Measurements from ENCODE around the gene GORASP1. TPM values are rescaled to one million over a fixed set of nuclear protein-coding genes. Genes with fewer than 3 reads are reported as not detected.

Gene GORASP1
- total RNA-seq, 1 donor from 2014 or later = 45.6 TPM

DNA sequence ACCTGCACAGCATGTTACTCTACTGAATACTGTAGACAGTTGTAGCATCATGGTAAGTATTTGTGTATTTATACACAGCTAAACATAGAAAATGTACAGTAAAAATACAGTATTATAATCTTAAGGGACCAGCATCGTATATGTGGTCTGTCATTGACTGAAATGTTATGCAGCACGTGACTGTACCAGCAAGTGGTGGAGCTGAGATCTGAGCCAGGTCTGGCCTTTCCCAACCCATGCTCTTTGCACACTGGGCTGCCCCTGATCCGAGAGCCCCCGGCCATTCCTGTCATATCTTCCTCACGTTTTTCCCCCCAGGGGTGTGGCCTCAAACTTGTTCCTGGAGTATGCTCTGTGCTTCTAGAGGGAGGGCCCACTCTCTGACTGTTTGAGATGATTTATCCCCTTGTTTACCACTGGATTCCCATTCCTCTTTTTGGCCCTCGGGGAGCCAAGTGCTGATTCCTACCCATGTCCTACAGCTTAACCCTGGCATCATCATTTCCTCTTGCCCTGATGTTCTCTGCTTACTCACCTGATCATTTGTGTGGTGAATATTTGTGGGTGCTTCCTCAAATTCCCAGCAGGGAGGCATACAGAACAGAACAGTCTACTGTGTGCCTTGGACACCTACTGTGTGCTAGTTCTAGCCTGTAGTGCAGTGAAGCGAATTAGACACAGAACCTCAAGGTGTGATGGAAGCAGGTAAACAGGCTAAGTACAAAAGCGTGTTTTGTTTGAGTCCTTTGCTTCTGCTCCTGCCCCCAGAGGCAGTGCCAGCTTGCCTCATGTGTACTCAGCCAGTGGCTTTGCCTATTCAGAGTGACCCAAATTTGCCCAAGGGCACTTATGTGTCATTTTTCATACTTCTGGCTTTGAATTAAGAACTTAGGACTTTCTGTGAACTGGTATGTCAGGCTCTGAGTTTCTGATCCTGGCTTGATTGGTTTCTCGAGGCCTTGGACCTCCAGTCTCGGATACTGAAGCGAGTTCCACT is 25.0 kb upstream of the GORASP1 start:
- H3K9me3 ChIP-seq (ENCODE audit: insufficient read depth, low read depth, low read length) = no peaks in the 10 kb centered on the region
- H3K27me3 Mint-ChIP-seq (ENCODE audit: low read depth, unreplicated experiment) = peaks cover 17% of the 10 kb centered on the region
- H3K9ac ChIP-seq (ENCODE audit: low read length) = no peak overlapping the region
- no peak overlapping the region for H3K27ac Mint-ChIP-seq (ENCODE audit: unreplicated experiment)
- no peak overlapping the region for H3K27ac ChIP-seq (ENCODE audit: low read depth, low read length)
- no peak for DNase-seq (ENCODE audit: low read depth)
- peak; percentile 9 for FAIRE-seq
- H3K4me2 ChIP-seq (ENCODE audit: low read length) = no peak overlapping the region
- H3K27me3 ChIP-seq (ENCODE audit: insufficient read depth, low read length) = no peaks in the 10 kb centered on the region
- peaks cover 14% of the 10 kb centered on the region for H3K36me3 Mint-ChIP-seq (ENCODE audit: low read depth, unreplicated experiment)
- H3K4me3 ChIP-seq (ENCODE audit: insufficient read depth, low read depth, low read length) = no peak overlapping the region
- no peaks in the 10 kb centered on the region for H3K9me3 Mint-ChIP-seq (ENCODE audit: unreplicated experiment)
- H3K79me2 ChIP-seq (ENCODE audit: insufficient read depth, low read length) = no peaks in the 10 kb centered on the region
- no peak overlapping the region for H3K4me3 Mint-ChIP-seq (ENCODE audit: unreplicated experiment)
- peaks cover 2% of the 10 kb centered on the region for H3K36me3 ChIP-seq (ENCODE audit: insufficient read depth, low read length)
- H4K20me1 ChIP-seq (ENCODE audit: insufficient read depth, low read length) = peaks cover 3% of the 10 kb centered on the region
- TF ChIP-seq, protein P1, sequence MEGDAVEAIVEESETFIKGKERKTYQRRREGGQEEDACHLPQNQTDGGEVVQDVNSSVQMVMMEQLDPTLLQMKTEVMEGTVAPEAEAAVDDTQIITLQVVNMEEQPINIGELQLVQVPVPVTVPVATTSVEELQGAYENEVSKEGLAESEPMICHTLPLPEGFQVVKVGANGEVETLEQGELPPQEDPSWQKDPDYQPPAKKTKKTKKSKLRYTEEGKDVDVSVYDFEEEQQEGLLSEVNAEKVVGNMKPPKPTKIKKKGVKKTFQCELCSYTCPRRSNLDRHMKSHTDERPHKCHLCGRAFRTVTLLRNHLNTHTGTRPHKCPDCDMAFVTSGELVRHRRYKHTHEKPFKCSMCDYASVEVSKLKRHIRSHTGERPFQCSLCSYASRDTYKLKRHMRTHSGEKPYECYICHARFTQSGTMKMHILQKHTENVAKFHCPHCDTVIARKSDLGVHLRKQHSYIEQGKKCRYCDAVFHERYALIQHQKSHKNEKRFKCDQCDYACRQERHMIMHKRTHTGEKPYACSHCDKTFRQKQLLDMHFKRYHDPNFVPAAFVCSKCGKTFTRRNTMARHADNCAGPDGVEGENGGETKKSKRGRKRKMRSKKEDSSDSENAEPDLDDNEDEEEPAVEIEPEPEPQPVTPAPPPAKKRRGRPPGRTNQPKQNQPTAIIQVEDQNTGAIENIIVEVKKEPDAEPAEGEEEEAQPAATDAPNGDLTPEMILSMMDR (IDR thresholded peaks at IDR 0.05; ENCODE audit: insufficient read depth, low read depth, low read length) = no peak
- TF ChIP-seq EZH2 (IDR thresholded peaks at IDR 0.05; ENCODE audit: insufficient read depth, low read length) = no peak
- no peaks in the 10 kb centered on the region for H3K4me1 Mint-ChIP-seq (ENCODE audit: low read depth, unreplicated experiment)
- no peaks in the 10 kb centered on the region for H3K4me1 ChIP-seq (ENCODE audit: insufficient read depth, low read length)
- H2AFZ ChIP-seq (ENCODE audit: low read depth, low read length) = no peak overlapping the region

DNA sequence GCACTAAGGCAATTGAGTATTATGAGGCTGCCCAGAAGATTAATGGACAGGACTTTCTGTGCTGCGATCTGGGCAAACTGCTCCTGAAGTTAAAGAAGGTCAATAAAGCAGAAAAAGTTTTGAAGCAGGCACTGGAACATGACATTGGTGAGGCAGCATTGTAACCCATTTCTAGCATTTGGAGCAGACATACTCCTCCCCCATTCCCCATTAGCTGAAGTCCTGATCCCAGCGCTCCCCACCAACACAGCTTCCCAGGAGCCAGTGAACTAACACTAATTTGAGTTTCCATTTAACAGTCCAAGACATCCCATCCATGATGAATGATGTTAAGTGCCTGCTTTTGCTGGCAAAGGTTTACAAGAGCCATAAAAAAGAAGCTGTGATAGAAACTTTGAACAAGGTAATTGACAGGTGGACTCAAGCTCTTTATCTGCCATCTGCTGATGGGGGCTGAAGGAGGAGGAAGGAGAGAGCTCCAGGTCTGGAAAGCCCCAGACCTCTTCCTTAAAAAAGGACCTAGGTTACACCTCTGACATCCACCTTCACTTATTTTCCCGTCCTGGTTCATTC is 23.4 kb upstream of the GORASP1 start:
- Histone ChIP-seq H4K20me1 (ENCODE audit: insufficient read depth, low read length) (no peaks in the 10 kb centered on the region), H3K9ac (ENCODE audit: low read length) (no peak overlapping the region), H3K27me3 (ENCODE audit: insufficient read depth, low read length) (no peaks in the 10 kb centered on the region), H3K79me2 (ENCODE audit: insufficient read depth, low read length) (no peaks in the 10 kb centered on the region), H3K4me1 (ENCODE audit: insufficient read depth, low read length) (peaks cover 6% of the 10 kb centered on the region), H3K36me3 (ENCODE audit: insufficient read depth, low read length) (no peaks in the 10 kb centered on the region), H3K9me3 (ENCODE audit: insufficient read depth, low read depth, low read length) (no peaks in the 10 kb centered on the region), H3K4me3 (ENCODE audit: insufficient read depth, low read depth, low read length) (no peak overlapping the region), H2AFZ (ENCODE audit: low read depth, low read length) (no peak overlapping the region), H3K4me2 (ENCODE audit: low read length) (no peak overlapping the region), H3K27ac (ENCODE audit: low read depth, low read length) (no peak overlapping the region)
- no peak for TF ChIP-seq EZH2 (IDR thresholded peaks at IDR 0.05; ENCODE audit: insufficient read depth, low read length)
- TF ChIP-seq, protein P1 (IDR thresholded peaks at IDR 0.05; ENCODE audit: insufficient read depth, low read depth, low read length) = no peak
- peaks cover 14% of the 10 kb centered on the region for H3K36me3 Mint-ChIP-seq (ENCODE audit: low read depth, unreplicated experiment)
- peaks cover 5% of the 10 kb centered on the region for H3K4me1 Mint-ChIP-seq (ENCODE audit: low read depth, unreplicated experiment)
- no peak for DNase-seq (ENCODE audit: low read depth)
- peaks cover 17% of the 10 kb centered on the region for H3K27me3 Mint-ChIP-seq (ENCODE audit: low read depth, unreplicated experiment)
- H3K27ac Mint-ChIP-seq (ENCODE audit: unreplicated experiment) = no peak overlapping the region
- H3K9me3 Mint-ChIP-seq (ENCODE audit: unreplicated experiment) = no peaks in the 10 kb centered on the region
- no peak for FAIRE-seq
- no peak overlapping the region for H3K4me3 Mint-ChIP-seq (ENCODE audit: unreplicated experiment)

Data from astrocyte (in vitro differentiated cells and primary cell).